CD14-positive monocyte (primary cell): ENCODE data around the gene DNAJC6. TPM values are rescaled to one million over a fixed set of nuclear protein-coding genes. Genes with fewer than 3 reads are reported as not detected.

Source experiments
- DNase-seq, 3 donors: peaks; one replicate each; pipeline ENCODE4 v3.0.0-alpha.2; 2011 to 2022
- H2AFZ ChIP-seq: 2 replicates; pipeline ENCODE4 v1.6.0; 2012; ENCODE audit warnings: mild to moderate bottlenecking, low read depth, low read length, inconsistent platforms; ENCODE audit not compliant: insufficient read depth, poor library complexity, severe bottlenecking
- H3K27ac ChIP-seq, 2 donors: 1 replicate in 1 of 2; 2 replicates in 1 of 2; pipeline ENCODE4 v1.5.1; 2012 to 2013; ENCODE audit warnings: low read length in 2 of 2, control low read depth in 1 of 2, inconsistent platforms in 1 of 2, low read depth in 1 of 2, mild to moderate bottlenecking in 1 of 2
- H3K27me3 ChIP-seq, 2 donors: one replicate each; pipeline versions ENCODE4 v1.6.0 to v1.6.1; 2011 to 2013; ENCODE audit warnings: low read length in 2 of 2; ENCODE audit not compliant: control insufficient read depth in 2 of 2, insufficient read depth in 2 of 2
- H3K36me3 ChIP-seq, 2 donors: replicated peaks in 1 of 2; 1 replicate in 1 of 2; 2 replicates in 1 of 2; pipeline versions ENCODE4 v1.5.1 to v1.6.1; 2012 to 2013; ENCODE audit warnings: low read length in 2 of 2, control low read depth in 1 of 2, inconsistent platforms in 1 of 2, mild to moderate bottlenecking in 1 of 2; ENCODE audit not compliant: insufficient read depth in 2 of 2, control insufficient read depth in 1 of 2
- H3K4me1 ChIP-seq, 2 donors: 1 replicate in 1 of 2; 2 replicates in 1 of 2; pipeline versions ENCODE4 v1.5.1 to v1.6.1; 2012 to 2013; ENCODE audit warnings: low read length in 2 of 2, control low read depth in 1 of 2, inconsistent platforms in 1 of 2, mild to moderate bottlenecking in 1 of 2, moderate library complexity in 1 of 2; ENCODE audit not compliant: insufficient read depth in 2 of 2, control insufficient read depth in 1 of 2
- H3K4me2 ChIP-seq: replicated peaks from 2 replicates; pipeline ENCODE3; 2012; ENCODE audit warnings: low read length, moderate library complexity, mild to moderate bottlenecking; ENCODE audit not compliant: poor library complexity, severe bottlenecking; ENCODE audit errors: extremely low read depth
- H3K4me3 ChIP-seq, 3 experiments: fragments of 200-600 bp in 1 of 3; sonication (generic) in 1 of 3; replicated peaks in 1 of 3; 1 replicate in 2 of 3; 2 replicates in 1 of 3; pipeline ENCODE4 v1.5.1; 2011 to 2013; ENCODE audit warnings: low read length in 3 of 3, mild to moderate bottlenecking in 3 of 3, control low read depth in 2 of 3, low read depth in 2 of 3, inconsistent platforms in 1 of 3, moderate library complexity in 1 of 3
- H3K79me2 ChIP-seq: 2 replicates; pipeline ENCODE4 v1.6.0; 2012; ENCODE audit warnings: mild to moderate bottlenecking, control low read depth, inconsistent platforms, low read length, moderate library complexity; ENCODE audit not compliant: insufficient read depth
- H3K9ac ChIP-seq: 2 replicates; pipeline ENCODE4 v1.6.0; 2017; ENCODE audit warnings: low read length, mild to moderate bottlenecking; ENCODE audit not compliant: insufficient read depth, poor library complexity, severe bottlenecking
- H3K9me3 ChIP-seq, 2 donors: replicated peaks in 1 of 2; 1 replicate in 1 of 2; 2 replicates in 1 of 2; pipeline versions ENCODE4 v1.5.1 to v1.6.1; 2012 to 2013; ENCODE audit warnings: low read length in 2 of 2, control low read depth in 1 of 2; ENCODE audit not compliant: control insufficient read depth in 1 of 2, insufficient read depth in 1 of 2
- H4K20me1 ChIP-seq: 2 replicates; pipeline ENCODE4 v1.6.0; 2012; ENCODE audit warnings: mild to moderate bottlenecking, low read length, control low read depth, moderate library complexity; ENCODE audit not compliant: insufficient read depth
- H3K27ac Mint-ChIP-seq, 7 donors: one replicate each; pipeline ENCODE4 v1.8.0; 2020; ENCODE audit warnings: mild to moderate bottlenecking in 7 of 7, mixed read lengths in 7 of 7, moderate library complexity in 6 of 7, inconsistent platforms in 2 of 7
- H3K27me3 Mint-ChIP-seq, 3 donors: one replicate each; pipeline ENCODE4 v1.8.0; 2021 to 2022; ENCODE audit warnings: low read depth in 3 of 3, mild to moderate bottlenecking in 3 of 3, mixed read lengths in 3 of 3, moderate library complexity in 3 of 3, inconsistent platforms in 1 of 3
- H3K36me3 Mint-ChIP-seq, 2 donors: one replicate each; pipeline ENCODE4 v1.8.0; 2020; ENCODE audit warnings: mixed read lengths in 2 of 2, inconsistent platforms in 1 of 2, mild to moderate bottlenecking in 1 of 2
- H3K4me1 Mint-ChIP-seq: one replicate; pipeline ENCODE4 v1.8.0; 2020; ENCODE audit warnings: mild to moderate bottlenecking, mixed read lengths
- H3K4me3 Mint-ChIP-seq, 2 donors: one replicate each; pipeline ENCODE4 v1.8.0; 2020; ENCODE audit warnings: mild to moderate bottlenecking in 2 of 2, mixed read lengths in 2 of 2, moderate library complexity in 1 of 2
- H3K9me3 Mint-ChIP-seq, 7 donors: one replicate each; pipeline ENCODE4 v1.8.0; 2020 to 2022; ENCODE audit warnings: mixed read lengths in 7 of 7, mild to moderate bottlenecking in 6 of 7, moderate library complexity in 6 of 7, inconsistent platforms in 2 of 7
- WGBS: methylation state at CpG from one replicate; pipeline ENCODE4 v1.1.5; 2013; ENCODE audit warnings: missing lambda C conversion rate; ENCODE audit not compliant: insufficient coverage; 5-methylcytosine and 5-hydroxymethylcytosine counted together
- intact Hi-C, 2 donors: fragments of 100-400 bp; cut with micrococcal nuclease; formaldehyde crosslinking; loops; one replicate each; pipeline versions ENCODE4 v1.15.0 to v1.15.1; 2023
- polyA plus RNA-seq, 3 donors: library from polyadenylated mRNA; depleted of rRNA in 1 of 3; unstranded in 2 of 3; stranded (reverse) in 1 of 3; fragments of 300-500 nt in 2 of 3; fragments of >200 nt in 1 of 3; fragmentation: Illumina TruSeq in 2 of 3; gene quantifications; 1 replicate in 2 of 3; 2 replicates in 1 of 3; pipeline ENCODE4 v1.2.3, GENCODE V29; 2012 to 2021
- TF ChIP-seq, protein P1 (sequence below): fragments of 200-600 bp; IDR thresholded peaks from one replicate; pipeline ENCODE4 v1.8.0; 2022; ENCODE audit warnings: antibody characterized with exemption, mild to moderate bottlenecking

The DNAJC6 gene
- polyA plus RNA-seq, 3 donors = 0.05 TPM; not detected in 2

DNA sequence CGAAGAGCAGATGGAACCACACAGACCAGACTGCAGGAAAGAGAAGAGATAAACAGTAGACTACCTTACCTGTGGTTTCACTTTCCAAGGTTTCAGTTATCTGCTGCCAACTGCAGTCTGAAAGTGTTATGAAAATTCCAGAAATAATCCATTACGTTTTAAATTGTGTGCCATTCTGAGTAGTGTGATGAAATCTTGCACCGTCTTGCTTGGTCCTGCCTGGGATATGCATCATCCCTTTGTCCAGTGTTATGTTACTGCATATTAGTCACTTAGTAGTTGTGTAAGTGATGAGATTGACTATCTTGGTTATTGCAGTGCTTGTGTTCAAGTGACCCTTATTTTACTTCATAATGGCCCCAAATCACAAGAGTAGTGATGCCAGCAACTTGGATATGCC lies 33.9 kb downstream of the DNAJC6 start:
- DNase-seq = peak in 1 of 3 donors; percentile 5
- intact Hi-C loops = loop anchor here in 1 of 2 donors (10.0 kb wide), 1 partner anchor 1608 kb away; no protein-coding TSS in a partner anchor
- no peak overlapping the region for H3K4me3 ChIP-seq
- TF ChIP-seq, protein P1, sequence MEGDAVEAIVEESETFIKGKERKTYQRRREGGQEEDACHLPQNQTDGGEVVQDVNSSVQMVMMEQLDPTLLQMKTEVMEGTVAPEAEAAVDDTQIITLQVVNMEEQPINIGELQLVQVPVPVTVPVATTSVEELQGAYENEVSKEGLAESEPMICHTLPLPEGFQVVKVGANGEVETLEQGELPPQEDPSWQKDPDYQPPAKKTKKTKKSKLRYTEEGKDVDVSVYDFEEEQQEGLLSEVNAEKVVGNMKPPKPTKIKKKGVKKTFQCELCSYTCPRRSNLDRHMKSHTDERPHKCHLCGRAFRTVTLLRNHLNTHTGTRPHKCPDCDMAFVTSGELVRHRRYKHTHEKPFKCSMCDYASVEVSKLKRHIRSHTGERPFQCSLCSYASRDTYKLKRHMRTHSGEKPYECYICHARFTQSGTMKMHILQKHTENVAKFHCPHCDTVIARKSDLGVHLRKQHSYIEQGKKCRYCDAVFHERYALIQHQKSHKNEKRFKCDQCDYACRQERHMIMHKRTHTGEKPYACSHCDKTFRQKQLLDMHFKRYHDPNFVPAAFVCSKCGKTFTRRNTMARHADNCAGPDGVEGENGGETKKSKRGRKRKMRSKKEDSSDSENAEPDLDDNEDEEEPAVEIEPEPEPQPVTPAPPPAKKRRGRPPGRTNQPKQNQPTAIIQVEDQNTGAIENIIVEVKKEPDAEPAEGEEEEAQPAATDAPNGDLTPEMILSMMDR = no peak
- no peak overlapping the region for H3K4me2 ChIP-seq
- no peaks in the 10 kb centered on the region for H3K27me3 Mint-ChIP-seq
- no peaks in the 10 kb centered on the region for H4K20me1 ChIP-seq
- no peak overlapping the region for H3K27ac Mint-ChIP-seq
- peaks cover 3% of the 10 kb centered on the region for H3K4me1 Mint-ChIP-seq
- no peak overlapping the region for H2AFZ ChIP-seq
- H3K9me3 ChIP-seq = no peaks in the 10 kb centered on the region
- WGBS = 54% methylated on average over 3 of the region's 3 CpGs
- H3K9me3 Mint-ChIP-seq = peaks cover 0 to 1% (median 0%) of the 10 kb centered on the region in 7 donors
- H3K4me3 Mint-ChIP-seq = no peak overlapping the region
- H3K27me3 ChIP-seq = no peaks in the 10 kb centered on the region
- H3K36me3 ChIP-seq = no peaks in the 10 kb centered on the region
- H3K79me2 ChIP-seq = no peaks in the 10 kb centered on the region
- no peak overlapping the region for H3K9ac ChIP-seq
- no peaks in the 10 kb centered on the region for H3K36me3 Mint-ChIP-seq
- H3K27ac ChIP-seq = no peak overlapping the region
- no peaks in the 10 kb centered on the region for H3K4me1 ChIP-seq

DNA sequence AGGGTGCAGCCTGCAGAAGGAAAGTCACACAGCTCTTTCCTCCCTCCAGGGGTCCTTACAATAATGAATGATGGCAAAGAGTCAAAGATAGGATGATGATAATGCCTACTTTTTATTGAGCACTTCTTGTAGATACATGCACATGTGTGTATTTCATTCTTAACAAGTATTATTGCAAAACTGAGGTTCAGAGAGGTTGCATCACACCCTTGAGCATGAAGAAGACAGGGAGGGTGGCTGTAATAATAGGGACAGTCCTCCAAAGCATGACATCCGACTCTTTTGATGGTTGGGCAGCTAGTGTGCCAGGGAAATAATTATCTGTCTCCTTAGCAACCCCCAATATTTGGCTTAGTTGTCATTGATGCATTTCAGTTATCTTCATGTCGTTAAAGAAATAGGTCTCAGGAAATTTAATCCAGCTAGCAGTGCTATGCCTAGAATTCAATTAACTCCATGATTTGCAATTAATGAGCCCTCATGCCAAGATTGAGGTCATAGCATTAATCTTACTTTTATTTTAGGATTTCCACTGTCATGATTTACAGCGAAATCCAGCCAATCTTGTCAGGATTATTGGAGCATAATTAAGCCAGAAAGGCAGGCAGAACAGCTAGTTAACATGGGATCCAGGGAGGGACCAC lies 35.0 kb downstream of the DNAJC6 start:
- H3K9me3 ChIP-seq = no peaks in the 10 kb centered on the region
- Mint-ChIP-seq H3K27ac (no peak overlapping the region), H3K4me1 (peaks cover 3% of the 10 kb centered on the region), H3K4me3 (no peak overlapping the region), H3K27me3 (no peaks in the 10 kb centered on the region), H3K36me3 (no peaks in the 10 kb centered on the region), H3K9me3 (peaks cover 0 to 1% (median 0%) of the 10 kb centered on the region in 7 donors)
- no peak overlapping the region for H3K4me2 ChIP-seq
- no peaks in the 10 kb centered on the region for H3K4me1 ChIP-seq
- no peak overlapping the region for H3K9ac ChIP-seq
- no peaks in the 10 kb centered on the region for H4K20me1 ChIP-seq
- no peak overlapping the region for H2AFZ ChIP-seq
- H3K27ac ChIP-seq = no peak overlapping the region
- DNase-seq = no peak
- TF ChIP-seq, protein P1 = no peak
- H3K27me3 ChIP-seq = no peaks in the 10 kb centered on the region
- WGBS = 100% methylated on average over 2 of the region's 3 CpGs
- no peaks in the 10 kb centered on the region for H3K36me3 ChIP-seq
- intact Hi-C loops = loop anchor here in 1 of 2 donors (10.0 kb wide), 1 partner anchor 1609 kb away; no protein-coding TSS in a partner anchor
- no peak overlapping the region for H3K4me3 ChIP-seq
- no peaks in the 10 kb centered on the region for H3K79me2 ChIP-seq
